Loucy (cell line): ENCODE measurements around the gene GALNT11.
"Not testable (repeated sequence)": the region's sequence is repeated elsewhere in the genome, so short reads cannot be mapped to it uniquely, and the experiment has no call there.

Experiments
- H2AFZ ChIP-seq: fragments of 200-600 bp; sonication (generic); 2 replicates; pipeline ENCODE4 v1.6.0; 2016; ENCODE audit warnings: antibody characterized with exemption, mild to moderate bottlenecking, low read length, moderate library complexity
- H3F3A ChIP-seq: fragments of 200-600 bp; 2 replicates; pipeline ENCODE4 v1.6.0; 2016; ENCODE audit warnings: antibody characterized with exemption, low read depth, mild to moderate bottlenecking
- H3K27me3 ChIP-seq: fragments of 200-600 bp; sonication (generic); 2 replicates; pipeline ENCODE4 v1.6.1; 2014; ENCODE audit warnings: low read length, mild to moderate bottlenecking; ENCODE audit not compliant: insufficient read depth, poor library complexity, severe bottlenecking
- H3K36me3 ChIP-seq: fragments of 200-600 bp; sonication (generic); 2 replicates; pipeline ENCODE4 v1.6.1; 2016; ENCODE audit warnings: low read length; ENCODE audit not compliant: insufficient read depth
- H3K4me1 ChIP-seq: fragments of 200-600 bp; sonication (generic); 2 replicates; pipeline ENCODE4 v1.5.1; 2014; ENCODE audit warnings: low read length, mild to moderate bottlenecking; ENCODE audit not compliant: insufficient read depth, poor library complexity, severe bottlenecking
- H3K4me2 ChIP-seq: fragments of 200-600 bp; sonication (generic); 2 replicates; pipeline ENCODE4 v1.6.0; 2014; ENCODE audit warnings: antibody characterized with exemption, low read length, low read depth, mild to moderate bottlenecking; ENCODE audit not compliant: poor library complexity, severe bottlenecking
- H3K4me3 ChIP-seq: fragments of 200-600 bp; sonication (generic); 2 replicates; pipeline ENCODE4 v1.5.1; 2014; ENCODE audit warnings: low read length, mild to moderate bottlenecking, mixed read lengths; ENCODE audit not compliant: poor library complexity, severe bottlenecking
- H3K79me2 ChIP-seq: fragments of 200-600 bp; sonication (generic); 2 replicates; pipeline ENCODE4 v1.6.1; 2014; ENCODE audit warnings: low read length; ENCODE audit not compliant: insufficient read depth
- H3K9ac ChIP-seq: fragments of 200-600 bp; sonication (generic); 2 replicates; pipeline ENCODE4 v1.6.0; 2014; ENCODE audit warnings: mild to moderate bottlenecking, low read depth, low read length, moderate library complexity; ENCODE audit not compliant: poor library complexity, severe bottlenecking
- H3K9me2 ChIP-seq: fragments of 200-600 bp; sonication (generic); replicated peaks from 2 replicates; pipeline ENCODE4 v1.6.1; 2016; ENCODE audit warnings: low read depth, low read length, mixed read lengths
- H3K9me3 ChIP-seq: fragments of 200-600 bp; sonication (generic); 2 replicates; pipeline ENCODE4 v1.6.1; 2014; ENCODE audit warnings: mild to moderate bottlenecking, antibody characterized with exemption, low read length, low read depth; ENCODE audit not compliant: insufficient read depth
- H4K20me1 ChIP-seq: fragments of 200-600 bp; sonication (generic); 2 replicates; pipeline ENCODE4 v1.6.0; 2014; ENCODE audit warnings: antibody characterized with exemption, low read length, mild to moderate bottlenecking; ENCODE audit not compliant: insufficient read depth, poor library complexity, severe bottlenecking
- EZH2phosphoT487 ChIP-seq: fragments of 200-600 bp; IDR thresholded peaks from 2 replicates; pipeline ENCODE4 v1.6.1; 2018; ENCODE audit warnings: antibody characterized with exemption, mild to moderate bottlenecking, moderate library complexity, borderline replicate concordance
- TF ChIP-seq, protein P1 (sequence below): fragments of 200-600 bp; sonication (generic); conservative IDR thresholded peaks from 2 replicates; pipeline ENCODE4 v1.5.1; 2014; ENCODE audit warnings: mild to moderate bottlenecking, antibody characterized with exemption, low read length

GALNT11 gene

DNA sequence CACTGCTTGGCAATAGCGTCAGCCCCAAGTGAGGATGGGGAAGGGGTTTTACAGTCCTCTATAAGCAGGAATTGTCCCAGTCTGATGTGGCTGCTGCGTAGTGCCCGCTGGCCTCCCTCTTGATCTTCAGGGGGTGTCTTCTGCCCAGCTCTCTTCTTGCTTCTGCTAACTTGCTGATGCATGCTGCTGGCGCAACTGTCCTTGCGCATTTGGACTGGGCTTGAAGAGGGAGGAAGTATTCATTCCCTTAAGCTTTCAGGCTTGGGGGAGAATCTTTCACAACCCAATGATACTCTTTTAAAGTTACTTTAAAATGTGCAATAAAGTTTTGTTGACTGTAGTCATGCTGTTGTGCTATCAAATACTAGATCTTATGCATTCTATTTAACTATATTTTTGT, 10.3 kb downstream of the GALNT11 start:
- no peaks in the 10 kb centered on the region for H4K20me1 ChIP-seq
- H3K79me2 ChIP-seq = no peaks in the 10 kb centered on the region
- no peak overlapping the region for H3K4me3 ChIP-seq
- no peaks in the 10 kb centered on the region for H3F3A ChIP-seq
- H3K9me3 ChIP-seq = 0 out of 2 replicates have a peak, but pooled peaks cover 7% of the 10 kb centered on the region
- no peak overlapping the region for H3K9ac ChIP-seq
- H2AFZ ChIP-seq = no peak overlapping the region
- H3K4me2 ChIP-seq = no peak overlapping the region
- no peaks in the 10 kb centered on the region for H3K36me3 ChIP-seq
- H3K4me1 ChIP-seq = no peaks in the 10 kb centered on the region
- no peak for TF ChIP-seq EZH2phosphoT487
- TF ChIP-seq, protein P1, sequence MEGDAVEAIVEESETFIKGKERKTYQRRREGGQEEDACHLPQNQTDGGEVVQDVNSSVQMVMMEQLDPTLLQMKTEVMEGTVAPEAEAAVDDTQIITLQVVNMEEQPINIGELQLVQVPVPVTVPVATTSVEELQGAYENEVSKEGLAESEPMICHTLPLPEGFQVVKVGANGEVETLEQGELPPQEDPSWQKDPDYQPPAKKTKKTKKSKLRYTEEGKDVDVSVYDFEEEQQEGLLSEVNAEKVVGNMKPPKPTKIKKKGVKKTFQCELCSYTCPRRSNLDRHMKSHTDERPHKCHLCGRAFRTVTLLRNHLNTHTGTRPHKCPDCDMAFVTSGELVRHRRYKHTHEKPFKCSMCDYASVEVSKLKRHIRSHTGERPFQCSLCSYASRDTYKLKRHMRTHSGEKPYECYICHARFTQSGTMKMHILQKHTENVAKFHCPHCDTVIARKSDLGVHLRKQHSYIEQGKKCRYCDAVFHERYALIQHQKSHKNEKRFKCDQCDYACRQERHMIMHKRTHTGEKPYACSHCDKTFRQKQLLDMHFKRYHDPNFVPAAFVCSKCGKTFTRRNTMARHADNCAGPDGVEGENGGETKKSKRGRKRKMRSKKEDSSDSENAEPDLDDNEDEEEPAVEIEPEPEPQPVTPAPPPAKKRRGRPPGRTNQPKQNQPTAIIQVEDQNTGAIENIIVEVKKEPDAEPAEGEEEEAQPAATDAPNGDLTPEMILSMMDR = no peak
- H3K9me2 ChIP-seq = no peaks in the 10 kb centered on the region
- H3K27me3 ChIP-seq = no peaks in the 10 kb centered on the region

DNA sequence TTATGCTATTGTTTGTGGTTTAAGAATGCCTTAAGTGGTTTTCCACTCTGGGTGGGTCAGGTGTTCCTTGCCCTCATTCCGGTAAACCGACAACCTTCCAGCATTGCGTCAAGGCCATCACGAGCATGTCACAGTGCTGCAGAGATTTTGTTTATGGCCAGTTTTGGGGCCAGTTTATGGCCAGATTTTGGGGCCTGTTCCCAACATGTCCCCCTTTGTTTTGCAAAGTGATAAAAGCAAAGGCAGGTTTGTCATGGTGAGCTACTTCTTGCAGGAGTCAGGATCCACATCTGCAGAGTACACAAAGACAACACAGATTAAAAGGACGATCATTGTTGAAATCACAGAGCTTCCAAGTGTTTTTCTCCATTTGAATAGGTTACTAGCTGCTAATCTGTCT, 12.9 kb downstream of the GALNT11 start:
- not testable (repeated sequence) for H4K20me1 ChIP-seq, H3F3A ChIP-seq, H3K4me2 ChIP-seq, H3K27me3 ChIP-seq, H3K9me2 ChIP-seq, H3K4me1 ChIP-seq, H3K9me3 ChIP-seq, H2AFZ ChIP-seq, H3K36me3 ChIP-seq, H3K9ac ChIP-seq, H3K79me2 ChIP-seq, H3K4me3 ChIP-seq

DNA sequence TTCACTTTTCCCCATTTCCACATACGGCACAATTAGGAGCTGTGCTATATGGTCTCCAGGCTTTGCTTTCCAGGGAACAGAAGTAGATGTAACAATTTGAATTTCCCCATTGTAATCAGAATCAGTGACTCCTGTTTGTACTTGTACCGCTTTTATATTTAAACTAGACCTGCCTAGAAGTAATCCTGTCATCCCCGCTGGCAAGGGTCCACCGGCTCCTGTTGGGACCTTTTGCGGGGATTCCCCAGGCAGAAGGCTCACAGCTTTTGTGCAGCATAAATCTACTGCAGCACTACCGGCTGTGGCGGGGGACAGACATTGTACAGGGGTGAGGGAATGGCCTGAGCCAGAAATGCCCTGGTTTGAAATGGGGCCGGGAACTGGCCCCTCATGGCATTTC, 17.6 kb downstream of the GALNT11 start:
- H3F3A ChIP-seq, H3K9me3 ChIP-seq, H3K79me2 ChIP-seq, H3K4me3 ChIP-seq, H3K9ac ChIP-seq, H2AFZ ChIP-seq, H4K20me1 ChIP-seq, H3K36me3 ChIP-seq, H3K4me1 ChIP-seq, H3K27me3 ChIP-seq, H3K4me2 ChIP-seq, H3K9me2 ChIP-seq: not testable (repeated sequence)

DNA sequence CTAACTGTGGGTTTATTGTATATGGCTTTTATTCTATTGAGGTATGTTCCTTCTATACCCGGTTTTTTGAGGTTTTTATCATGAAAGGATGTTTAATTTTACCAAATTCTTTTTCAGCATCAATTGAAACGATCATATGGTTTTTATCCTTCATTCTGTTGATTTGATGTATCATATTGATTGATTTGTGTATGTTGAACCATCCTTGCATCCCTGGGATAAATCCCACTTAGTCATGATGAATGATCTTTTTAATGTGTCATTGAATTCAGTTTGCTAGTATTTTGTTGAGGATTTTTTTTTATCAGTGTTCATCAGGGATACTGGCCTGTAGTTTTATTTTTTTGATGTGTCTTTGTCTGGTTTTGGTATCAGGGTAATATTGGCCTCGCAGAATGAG, 19.4 kb downstream of the GALNT11 start:
- H3K4me2 ChIP-seq, H3K9me2 ChIP-seq, H3K27me3 ChIP-seq, H3K36me3 ChIP-seq, H3K9ac ChIP-seq, H2AFZ ChIP-seq, H3K4me1 ChIP-seq, H3F3A ChIP-seq, H3K4me3 ChIP-seq, H4K20me1 ChIP-seq, H3K9me3 ChIP-seq, H3K79me2 ChIP-seq: not testable (repeated sequence)

DNA sequence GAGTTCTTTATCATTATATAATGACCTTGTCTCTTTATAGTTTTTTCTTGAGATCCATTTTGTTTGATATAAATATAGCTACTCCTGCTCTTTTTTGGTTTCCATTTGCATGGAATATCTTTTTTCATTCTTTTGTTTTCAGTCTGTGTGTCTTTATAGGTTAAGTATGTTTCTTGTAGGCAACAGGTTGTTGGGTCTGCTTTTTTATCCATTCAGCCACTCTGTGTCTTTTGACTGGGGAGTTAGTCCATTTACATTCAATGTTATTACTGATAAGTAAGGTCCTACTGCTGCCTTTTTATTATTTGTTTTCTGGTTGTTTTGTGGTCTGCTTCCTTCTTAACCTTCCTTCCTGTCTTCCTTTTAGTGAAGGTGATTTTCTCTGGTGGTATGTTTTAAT, 21.1 kb downstream of the GALNT11 start:
- Histone ChIP-seq H3K79me2 (no peaks in the 10 kb centered on the region), H3K9me2 (no peaks in the 10 kb centered on the region), H3K36me3 (no peaks in the 10 kb centered on the region), H4K20me1 (no peaks in the 10 kb centered on the region), H3K4me3 (no peak overlapping the region), H2AFZ (no peak overlapping the region), H3K4me2 (no peak overlapping the region), H3K27me3 (no peaks in the 10 kb centered on the region), H3K9me3 (no peaks in the 10 kb centered on the region; the same call in 1 of the 2 replicates), H3K9ac (no peak overlapping the region), H3F3A (no peaks in the 10 kb centered on the region), H3K4me1 (no peaks in the 10 kb centered on the region)
- no peak for TF ChIP-seq EZH2phosphoT487
- TF ChIP-seq, protein P1 = no peak
